Lung (tissue), 12 donors: Measurements from ENCODE around the gene RSPO1. TPM values are rescaled to one million over a fixed set of nuclear protein-coding genes. Genes with fewer than 3 reads are reported as not detected.

ENCODE experiments used
- ATAC-seq: fragments of 200-7000 bp; cut with Tn5 transposase; one replicate; pipeline ENCODE4 v1.9.1; 2020; ENCODE audit warnings: moderate number of reproducible peaks; ENCODE audit not compliant: insufficient read depth, low FRiP score
- DNase-seq, 3 donors: peaks; one replicate each; pipeline ENCODE4 v3.0.0-alpha.2; 2013 to 2017
- H3K27ac ChIP-seq, 2 donors: one replicate each; pipeline ENCODE4 v1.5.1; 2013; ENCODE audit warnings: mild to moderate bottlenecking in 2 of 2, moderate library complexity in 2 of 2, control low read depth in 1 of 2, inconsistent platforms in 1 of 2, low read depth in 1 of 2, low read length in 1 of 2
- H3K27me3 ChIP-seq, 3 donors: one replicate each; pipeline ENCODE4 v1.5.1; 2013; ENCODE audit warnings: low read length in 2 of 3; ENCODE audit not compliant: control insufficient read depth in 3 of 3, insufficient read depth in 3 of 3
- H3K36me3 ChIP-seq, 4 donors: one replicate each; pipeline ENCODE4 v1.5.1; 2013; ENCODE audit warnings: low read length in 4 of 4, mild to moderate bottlenecking in 1 of 4, moderate library complexity in 1 of 4; ENCODE audit not compliant: control insufficient read depth in 4 of 4, insufficient read depth in 4 of 4
- H3K4me1 ChIP-seq, 5 donors: one replicate each; pipeline ENCODE4 v1.5.1; 2013; ENCODE audit warnings: low read length in 5 of 5, mild to moderate bottlenecking in 2 of 5, moderate library complexity in 1 of 5; ENCODE audit not compliant: control insufficient read depth in 5 of 5, insufficient read depth in 5 of 5
- H3K4me3 ChIP-seq: one replicate; pipeline ENCODE4 v1.5.1; 2013; ENCODE audit warnings: mild to moderate bottlenecking, control low read depth, moderate library complexity
- H3K9ac ChIP-seq, 2 donors: one replicate each; pipeline ENCODE4 v1.5.1; 2013; ENCODE audit warnings: low read length in 2 of 2, control low read depth in 1 of 2; ENCODE audit not compliant: insufficient read depth in 1 of 2
- H3K9me3 ChIP-seq, 4 donors: one replicate each; pipeline ENCODE4 v1.5.1; 2013; ENCODE audit warnings: low read length in 3 of 4, mild to moderate bottlenecking in 1 of 4, moderate library complexity in 1 of 4; ENCODE audit not compliant: control insufficient read depth in 4 of 4, insufficient read depth in 3 of 4
- WGBS, 2 donors: extraction: QIAGEN DNeasy Blood & Tissue Kit; methylation state at CpG; one replicate each; pipeline ENCODE4 v1.1.7; 2013; 5-methylcytosine and 5-hydroxymethylcytosine counted together
- polyA plus RNA-seq, 2 donors: library from polyadenylated mRNA; stranded (reverse); fragments of 200-250 nt; gene quantifications; one replicate each; pipeline ENCODE4 v1.2.1, GENCODE V29; 2013
- total RNA-seq, 2 donors: library from RNA; depleted of rRNA in 1 of 2; stranded (reverse); fragments of >200 nt in 1 of 2; gene quantifications; one replicate each; pipeline ENCODE4 v1.2.1, GENCODE V29; 2014 to 2021
- TF ChIP-seq, protein P1 (sequence below): IDR thresholded peaks from 2 replicates; pipeline ENCODE4 v1.5.1; 2012; ENCODE audit warnings: mild to moderate bottlenecking; ENCODE audit errors: control extremely low read depth, extremely low read depth
- donor health status: control.
- donor health status: control.
- donor health status: Bipolar disorder and iron deficiency.
- donor health status: healthy.
- donor health status: DM: yes; HTN: yes; CAD: no.

Gene RSPO1
- total and polyA plus RNA-seq, 4 donors = 0.43 to 1.7 (median 1.2) TPM

DNA sequence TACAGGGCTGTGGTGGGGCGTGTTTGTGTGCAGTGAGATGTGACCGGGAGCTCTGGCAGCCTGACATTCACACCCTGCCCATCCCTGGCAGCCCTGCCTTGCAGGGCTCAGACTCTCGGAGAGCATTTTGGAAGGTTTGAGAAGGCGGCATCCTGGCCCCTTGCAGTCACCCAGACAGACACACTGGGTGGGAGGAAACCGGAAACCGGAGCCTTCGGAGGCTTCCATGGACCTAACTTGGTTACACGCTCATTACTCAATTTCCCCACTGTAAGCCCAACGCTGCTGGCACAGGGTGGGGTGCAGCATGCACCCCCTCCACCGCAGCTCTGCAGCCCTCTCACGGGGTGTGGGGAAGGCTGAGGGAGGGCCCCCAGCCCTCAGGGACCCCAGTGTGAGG, 22.2 kb upstream of the RSPO1 start:
- no peaks in the 10 kb centered on the region for H3K36me3 ChIP-seq

DNA sequence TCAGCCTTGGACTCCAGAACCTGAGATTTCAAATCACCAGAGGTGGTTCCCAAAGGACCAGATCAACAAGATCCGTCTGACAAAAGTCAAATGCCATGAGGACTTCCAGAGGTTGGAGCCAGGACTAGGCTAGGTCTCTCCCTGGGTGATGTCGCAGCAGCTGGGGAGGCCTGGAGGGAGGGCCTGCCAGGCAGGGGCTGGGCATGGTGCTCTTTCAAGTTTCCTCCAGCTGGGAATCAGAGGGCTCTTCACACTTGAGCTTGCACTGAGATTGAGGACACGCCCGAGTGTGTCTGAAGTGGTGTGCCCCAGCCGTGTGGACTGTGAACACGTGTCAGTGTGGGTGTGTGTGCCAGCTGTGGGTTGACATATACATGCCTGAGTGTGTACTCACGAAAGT, 21.3 kb upstream of the RSPO1 start:
- H3K4me3 ChIP-seq = no peak overlapping the region
- H3K4me1 ChIP-seq = no peaks in the 10 kb centered on the region
- no peak overlapping the region for H3K27ac ChIP-seq
- no peaks in the 10 kb centered on the region for H3K36me3 ChIP-seq
- TF ChIP-seq, protein P1, sequence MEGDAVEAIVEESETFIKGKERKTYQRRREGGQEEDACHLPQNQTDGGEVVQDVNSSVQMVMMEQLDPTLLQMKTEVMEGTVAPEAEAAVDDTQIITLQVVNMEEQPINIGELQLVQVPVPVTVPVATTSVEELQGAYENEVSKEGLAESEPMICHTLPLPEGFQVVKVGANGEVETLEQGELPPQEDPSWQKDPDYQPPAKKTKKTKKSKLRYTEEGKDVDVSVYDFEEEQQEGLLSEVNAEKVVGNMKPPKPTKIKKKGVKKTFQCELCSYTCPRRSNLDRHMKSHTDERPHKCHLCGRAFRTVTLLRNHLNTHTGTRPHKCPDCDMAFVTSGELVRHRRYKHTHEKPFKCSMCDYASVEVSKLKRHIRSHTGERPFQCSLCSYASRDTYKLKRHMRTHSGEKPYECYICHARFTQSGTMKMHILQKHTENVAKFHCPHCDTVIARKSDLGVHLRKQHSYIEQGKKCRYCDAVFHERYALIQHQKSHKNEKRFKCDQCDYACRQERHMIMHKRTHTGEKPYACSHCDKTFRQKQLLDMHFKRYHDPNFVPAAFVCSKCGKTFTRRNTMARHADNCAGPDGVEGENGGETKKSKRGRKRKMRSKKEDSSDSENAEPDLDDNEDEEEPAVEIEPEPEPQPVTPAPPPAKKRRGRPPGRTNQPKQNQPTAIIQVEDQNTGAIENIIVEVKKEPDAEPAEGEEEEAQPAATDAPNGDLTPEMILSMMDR = no peak
- no peaks in the 10 kb centered on the region for H3K9me3 ChIP-seq
- no peaks in the 10 kb centered on the region for H3K27me3 ChIP-seq
- 58 to 79% methylated on average over 7 of the region's 7 CpGs for WGBS, 2 donors
- DNase-seq (no peak), ATAC-seq (no peak)
- H3K9ac ChIP-seq = no peak overlapping the region

More for the DNA sequence above, 22.2 kb upstream of the RSPO1 start:
- Histone ChIP-seq H3K4me3 (no peak overlapping the region), H3K9me3 (no peaks in the 10 kb centered on the region), H3K27ac (no peak overlapping the region), H3K27me3 (peaks cover 0 to under 1% (median 0%) of the 10 kb centered on the region in 3 donors), H3K4me1 (no peaks in the 10 kb centered on the region), H3K9ac (no peak overlapping the region)
- TF ChIP-seq, protein P1 = no peak
- no peak for DNase-seq
- 77 to 80% methylated on average over 11 of the region's 11 CpGs for whole genome bisulfite sequencing, 2 donors
- ATAC-seq = no peak

DNA sequence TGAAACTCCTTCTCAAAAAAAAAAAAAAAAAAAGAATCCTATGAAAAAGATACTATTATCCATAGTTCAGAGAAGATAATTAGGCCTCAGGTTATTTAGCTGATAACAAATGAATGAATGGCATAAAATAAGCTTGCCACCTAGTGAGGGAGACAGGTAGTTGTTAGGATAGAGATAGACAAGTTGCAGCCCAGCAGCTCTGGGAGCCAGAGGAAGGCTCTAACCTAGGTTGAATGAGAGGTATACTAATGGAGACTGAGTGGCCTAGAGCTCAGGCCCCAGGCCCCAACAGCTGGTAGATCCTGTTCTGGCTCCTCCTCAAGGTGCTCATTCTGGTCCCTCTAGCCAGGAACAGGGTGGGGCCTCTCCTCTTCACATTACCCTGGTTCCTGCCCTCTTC, 20.6 kb upstream of the RSPO1 start:
- Histone ChIP-seq H3K36me3 (no peaks in the 10 kb centered on the region), H3K27me3 (no peaks in the 10 kb centered on the region), H3K4me3 (no peak overlapping the region), H3K27ac (no peak overlapping the region), H3K4me1 (no peaks in the 10 kb centered on the region), H3K9ac (no peak overlapping the region), H3K9me3 (no peaks in the 10 kb centered on the region)
- ATAC-seq (no peak), DNase-seq (no peak)
- TF ChIP-seq, protein P1 = no peak

DNA sequence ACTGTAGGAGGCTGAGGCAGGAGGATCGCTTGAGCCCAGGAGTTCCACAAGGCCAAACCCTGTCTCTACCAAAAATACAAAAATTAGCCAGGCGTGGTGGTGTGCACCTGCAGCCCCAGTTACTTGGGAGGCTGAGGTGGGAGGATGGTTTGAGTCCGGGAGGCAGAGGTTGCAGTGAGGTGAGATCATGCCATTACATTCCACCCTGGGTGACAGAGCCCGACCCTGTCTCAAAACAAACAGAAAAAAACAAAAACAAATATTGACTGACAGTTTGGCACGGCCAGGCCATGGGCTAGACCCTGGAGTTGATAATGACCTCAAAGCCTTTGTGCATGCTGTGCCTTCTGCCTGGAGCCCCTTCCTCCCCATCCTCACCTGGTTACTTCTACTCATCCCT, 19.2 kb upstream of the RSPO1 start:
- H3K9ac ChIP-seq = no peak overlapping the region
- no peak overlapping the region for H3K4me3 ChIP-seq
- no peak overlapping the region for H3K27ac ChIP-seq
- H3K9me3 ChIP-seq = no peaks in the 10 kb centered on the region
- TF ChIP-seq, protein P1 = no peak
- H3K27me3 ChIP-seq = no peaks in the 10 kb centered on the region
- ATAC-seq (no peak), DNase-seq (no peak)
- WGBS, 2 donors = 71 to 76% methylated on average over 5 of the region's 5 CpGs
- H3K36me3 ChIP-seq = no peaks in the 10 kb centered on the region
- no peaks in the 10 kb centered on the region for H3K4me1 ChIP-seq
